ENCODE measurements around the gene ZNF782.
"Not testable (repeated sequence)": the region's sequence is repeated elsewhere in the genome, so short reads cannot be mapped to it uniquely, and the experiment has no call there.

The ZNF782 gene

DNA sequence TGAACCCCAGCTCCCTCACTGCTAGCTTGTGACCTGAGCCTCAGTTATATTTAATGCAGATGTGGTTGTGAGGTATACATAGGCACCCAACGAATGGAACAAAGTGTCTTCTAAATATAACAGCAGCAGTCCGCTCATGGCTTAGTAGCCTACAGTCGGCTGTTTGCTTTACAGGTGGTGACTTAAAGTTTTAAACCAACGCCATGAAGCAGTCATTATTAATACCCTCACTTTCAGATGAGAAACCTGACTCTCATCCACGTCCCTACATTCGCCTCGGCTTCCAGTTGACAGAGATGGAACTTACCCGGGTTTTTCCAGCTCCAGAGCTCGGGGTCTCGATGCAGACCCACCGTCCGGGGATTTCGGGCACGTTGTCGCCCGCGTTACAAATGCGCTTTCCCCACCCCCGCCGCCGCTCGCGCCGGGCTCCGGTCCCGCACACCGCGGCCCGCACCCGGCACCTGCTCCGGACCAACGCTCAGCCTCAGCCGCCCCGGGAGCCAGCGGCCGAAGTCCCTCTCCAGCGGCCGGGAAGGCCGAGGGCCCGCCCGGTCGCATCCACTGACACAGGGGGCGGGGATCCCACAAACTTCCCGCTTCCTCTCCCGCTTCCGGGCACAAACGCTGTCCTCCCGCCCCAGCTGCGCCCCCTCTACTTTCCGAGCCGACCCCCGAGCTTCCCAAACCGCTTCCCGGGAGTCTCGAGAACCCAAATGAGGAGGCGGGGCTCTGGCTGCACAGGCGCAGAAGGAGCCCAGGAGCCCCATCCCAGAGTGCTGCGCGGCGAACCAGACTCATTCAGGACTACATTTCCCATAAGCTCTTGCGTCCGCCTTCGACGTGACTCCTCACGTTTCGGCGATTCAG, at the start of gene ZNF782:
Gene ZNF782, minus strand, starts transcription at position 734 of the 870 bp plus-strand sequence. CDS start 2,553 bp downstream, outside the sequence.
- peaks cover 5% of the 10 kb centered on the region; the same call in 1 of the 2 replicates for H3K9me3 ChIP-seq (ENCODE audit: insufficient read depth, low read length)
- TF ChIP-seq YY1 (IDR thresholded peaks at IDR 0.05; ENCODE audit: insufficient read depth, insufficient read length) (no peak), SUZ12 (IDR thresholded peaks at IDR 0.05; ENCODE audit: extremely low read depth, insufficient read depth, insufficient read length) (no peak), ZNF274 (IDR thresholded peaks at IDR 0.05; ENCODE audit: low read depth, low read length) (no peak)
- peak within 1 kb of the TSS; percentile 66 for H3K4me3 ChIP-seq (ENCODE audit: insufficient read length, low read depth)
- peaks cover 6% of the 10 kb centered on the region for H3K4me1 ChIP-seq (ENCODE audit: insufficient read depth, insufficient read length)
- peaks cover 6% of the 10 kb centered on the region for H3K36me3 ChIP-seq (ENCODE audit: insufficient read depth, insufficient read length, low read length)
- peak; percentile 96 for DNase-seq (ENCODE audit: low read depth, low spot score)
- peak within 1 kb of the TSS; percentile 79 for H3K9ac ChIP-seq (ENCODE audit: insufficient read length, low read depth)
- H3K27me3 ChIP-seq (ENCODE audit: insufficient read depth, insufficient read length) = no peaks in the 10 kb centered on the region

DNA sequence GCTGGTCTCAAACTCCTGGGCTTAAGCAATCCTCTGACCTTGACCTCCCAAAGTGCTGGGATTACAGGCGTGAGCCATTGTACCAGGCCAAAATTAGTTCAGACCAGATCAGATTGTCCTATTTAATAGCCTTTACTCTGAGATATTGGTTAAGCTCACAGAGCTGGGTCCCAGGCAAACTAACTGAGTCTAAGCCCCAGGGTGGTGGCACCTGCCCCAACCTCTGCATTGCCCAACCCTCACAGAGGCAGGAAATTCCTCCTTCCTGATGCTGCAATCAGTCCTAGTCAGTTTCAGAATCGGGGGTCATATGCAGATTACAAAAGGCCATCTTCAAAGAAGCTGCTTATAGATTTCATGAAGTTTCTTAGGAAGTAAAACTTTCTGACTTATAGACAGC, 45.7 kb upstream of the ZNF782 start:
- not testable (repeated sequence) for DNase-seq (ENCODE audit: low read depth, low spot score); H3K9ac ChIP-seq (ENCODE audit: insufficient read length, low read depth)

DNA sequence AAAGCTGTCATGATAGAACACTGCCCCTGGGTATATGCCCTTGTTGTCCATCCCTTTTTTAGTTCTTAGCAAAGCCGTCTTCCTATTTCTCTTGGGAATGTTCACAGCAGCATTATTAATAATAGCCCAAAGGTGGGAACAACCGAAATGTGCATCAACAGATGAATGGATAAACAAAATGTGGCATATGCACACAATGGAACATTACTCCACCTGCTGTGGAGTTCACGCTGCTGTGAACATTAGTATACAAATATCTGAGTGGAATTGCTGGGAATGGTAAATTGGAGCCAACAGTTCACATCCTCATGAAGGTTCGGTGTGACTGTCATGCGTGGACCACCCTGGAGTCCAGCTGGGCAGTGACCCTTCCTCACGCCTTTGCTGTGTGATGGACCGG, 37.8 kb upstream of the ZNF782 start:
- Histone ChIP-seq H3K9me3 (ENCODE audit: insufficient read depth, low read length) (no peaks in the 10 kb centered on the region), H3K36me3 (ENCODE audit: insufficient read depth, insufficient read length, low read length) (peaks cover 43% of the 10 kb centered on the region), H3K9ac (ENCODE audit: insufficient read length, low read depth) (no peak overlapping the region), H3K27me3 (ENCODE audit: insufficient read depth, insufficient read length) (no peaks in the 10 kb centered on the region), H3K4me3 (ENCODE audit: insufficient read length, low read depth) (no peak overlapping the region), H3K4me1 (ENCODE audit: insufficient read depth, insufficient read length) (no peaks in the 10 kb centered on the region)
- no peak for DNase-seq (ENCODE audit: low read depth, low spot score)
- TF ChIP-seq ZNF274 (IDR thresholded peaks at IDR 0.05; ENCODE audit: low read depth, low read length) (no peak), YY1 (IDR thresholded peaks at IDR 0.05; ENCODE audit: insufficient read depth, insufficient read length) (no peak), SUZ12 (IDR thresholded peaks at IDR 0.05; ENCODE audit: extremely low read depth, insufficient read depth, insufficient read length) (no peak)

More for the DNA sequence above, 45.7 kb upstream of the ZNF782 start:
- not testable (repeated sequence) for H3K9me3 ChIP-seq (ENCODE audit: insufficient read depth, low read length); H3K4me1 ChIP-seq (ENCODE audit: insufficient read depth, insufficient read length); H3K27me3 ChIP-seq (ENCODE audit: insufficient read depth, insufficient read length); H3K4me3 ChIP-seq (ENCODE audit: insufficient read length, low read depth)
- peaks cover 20% of the 10 kb centered on the region for H3K36me3 ChIP-seq (ENCODE audit: insufficient read depth, insufficient read length, low read length)

DNA sequence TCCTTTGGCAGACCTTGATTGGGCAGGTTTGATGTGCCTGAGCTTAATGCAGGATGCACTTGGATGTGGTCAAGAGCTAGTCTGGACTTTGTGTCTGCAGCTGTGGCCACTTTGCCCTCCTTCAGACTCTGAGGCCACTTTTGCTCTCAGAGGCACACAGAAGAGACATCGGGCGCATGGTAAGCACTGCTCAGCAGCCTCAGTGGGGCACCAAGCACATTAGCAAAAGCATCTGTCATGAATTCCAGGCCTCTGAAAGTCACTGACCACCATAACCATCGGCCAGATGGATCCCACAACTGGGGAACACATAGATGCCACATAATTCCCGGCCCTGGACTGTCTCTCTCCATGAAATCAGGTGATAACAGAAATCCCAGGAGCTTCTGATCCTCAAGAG, 34.3 kb upstream of the ZNF782 start:
- Histone ChIP-seq H3K4me1 (ENCODE audit: insufficient read depth, insufficient read length) (peaks cover 3% of the 10 kb centered on the region), H3K9ac (ENCODE audit: insufficient read length, low read depth) (no peak overlapping the region), H3K4me3 (ENCODE audit: insufficient read length, low read depth) (no peak overlapping the region), H3K27me3 (ENCODE audit: insufficient read depth, insufficient read length) (no peaks in the 10 kb centered on the region), H3K9me3 (ENCODE audit: insufficient read depth, low read length) (no peaks in the 10 kb centered on the region), H3K36me3 (ENCODE audit: insufficient read depth, insufficient read length, low read length) (peaks cover 14% of the 10 kb centered on the region)
- no peak for TF ChIP-seq ZNF274 (IDR thresholded peaks at IDR 0.05; ENCODE audit: low read depth, low read length)
- no peak for TF ChIP-seq SUZ12 (IDR thresholded peaks at IDR 0.05; ENCODE audit: extremely low read depth, insufficient read depth, insufficient read length)
- TF ChIP-seq YY1 (IDR thresholded peaks at IDR 0.05; ENCODE audit: insufficient read depth, insufficient read length) = no peak
- no peak for DNase-seq (ENCODE audit: low read depth, low spot score)

DNA sequence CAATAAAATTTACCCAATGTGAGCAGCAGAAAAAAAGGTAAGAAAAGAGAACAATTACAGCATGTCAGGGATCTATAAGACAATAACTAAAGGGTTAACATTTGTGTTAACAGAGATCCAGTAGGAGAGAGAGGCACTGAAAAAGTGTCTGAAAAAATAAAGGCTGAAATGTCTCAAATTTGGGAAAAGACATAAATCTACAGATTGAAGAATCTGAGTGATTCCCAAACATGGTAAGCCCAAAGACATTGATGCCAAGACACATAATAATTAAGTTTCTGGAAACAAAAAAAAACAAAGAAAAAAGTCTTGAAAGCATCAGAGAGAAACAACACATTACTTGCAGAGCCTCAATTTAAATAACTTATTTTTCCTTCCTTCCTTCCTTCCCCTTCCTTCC, 31.1 kb upstream of the ZNF782 start:
- TF ChIP-seq ZNF274 (IDR thresholded peaks at IDR 0.05; ENCODE audit: low read depth, low read length) (no peak), SUZ12 (IDR thresholded peaks at IDR 0.05; ENCODE audit: extremely low read depth, insufficient read depth, insufficient read length) (no peak), YY1 (IDR thresholded peaks at IDR 0.05; ENCODE audit: insufficient read depth, insufficient read length) (no peak)
- no peaks in the 10 kb centered on the region for H3K9me3 ChIP-seq (ENCODE audit: insufficient read depth, low read length)

DNA sequence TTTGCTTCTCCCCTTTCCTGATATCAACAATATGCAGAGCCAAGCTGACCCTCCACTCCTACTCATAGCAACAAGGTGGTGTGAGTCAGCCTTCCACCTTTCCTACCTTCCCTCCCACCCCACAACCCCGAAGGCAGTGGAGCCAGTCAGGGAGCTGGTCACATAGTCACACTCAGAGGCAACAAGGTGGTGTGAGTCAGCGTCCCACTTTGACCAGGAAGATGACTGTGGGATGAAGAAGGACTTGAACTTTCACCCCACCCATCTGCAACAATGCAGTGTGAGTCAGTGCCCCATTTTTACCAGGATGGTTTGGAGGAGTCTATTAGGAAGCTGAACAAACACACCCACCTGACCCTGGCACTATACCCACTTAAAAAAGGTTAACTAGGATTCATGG, 30.1 kb upstream of the ZNF782 start:
- H3K27me3 ChIP-seq (ENCODE audit: insufficient read depth, insufficient read length) = peaks cover 14% of the 10 kb centered on the region
- no peak overlapping the region for H3K9ac ChIP-seq (ENCODE audit: insufficient read length, low read depth)
- DNase-seq (ENCODE audit: low read depth, low spot score) = no peak
- no peak overlapping the region for H3K4me3 ChIP-seq (ENCODE audit: insufficient read length, low read depth)
- H3K4me1 ChIP-seq (ENCODE audit: insufficient read depth, insufficient read length) = peaks cover 3% of the 10 kb centered on the region
- H3K9me3 ChIP-seq (ENCODE audit: insufficient read depth, low read length) = no peaks in the 10 kb centered on the region
- TF ChIP-seq YY1 (IDR thresholded peaks at IDR 0.05; ENCODE audit: insufficient read depth, insufficient read length) = no peak
- H3K36me3 ChIP-seq (ENCODE audit: insufficient read depth, insufficient read length, low read length) = no peaks in the 10 kb centered on the region

More for the DNA sequence above, 31.1 kb upstream of the ZNF782 start:
- H3K36me3 ChIP-seq (ENCODE audit: insufficient read depth, insufficient read length, low read length) = peaks cover 3% of the 10 kb centered on the region
- no peak overlapping the region for H3K9ac ChIP-seq (ENCODE audit: insufficient read length, low read depth)
- DNase-seq (ENCODE audit: low read depth, low spot score) = no peak
- H3K4me1 ChIP-seq (ENCODE audit: insufficient read depth, insufficient read length) = peaks cover 3% of the 10 kb centered on the region
- H3K27me3 ChIP-seq (ENCODE audit: insufficient read depth, insufficient read length) = peaks cover 9% of the 10 kb centered on the region
- H3K4me3 ChIP-seq (ENCODE audit: insufficient read length, low read depth) = no peak overlapping the region

DNA sequence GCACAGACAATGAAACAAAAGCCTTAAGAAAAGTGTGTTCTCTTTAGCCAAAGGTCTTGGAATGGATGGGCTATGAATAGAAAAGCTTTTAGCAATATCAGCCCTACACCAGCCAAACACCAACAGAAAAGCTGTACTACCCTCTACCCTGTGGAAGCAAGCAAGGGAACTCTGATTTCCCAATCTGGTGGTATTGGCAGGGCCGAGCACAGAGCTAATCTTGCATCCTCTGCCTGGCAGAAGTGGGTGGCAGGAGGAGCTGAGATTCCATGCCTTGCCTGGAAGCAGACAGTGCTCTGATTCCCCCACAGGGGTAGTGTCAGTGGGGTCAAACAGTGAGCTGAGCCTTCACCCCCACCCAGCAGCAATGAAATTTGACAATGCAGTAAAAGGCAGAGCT, 29.6 kb upstream of the ZNF782 start:
- no peaks in the 10 kb centered on the region for H3K9me3 ChIP-seq (ENCODE audit: insufficient read depth, low read length)
- H3K4me1 ChIP-seq (ENCODE audit: insufficient read depth, insufficient read length) = peaks cover 3% of the 10 kb centered on the region
- peaks cover 18% of the 10 kb centered on the region for H3K27me3 ChIP-seq (ENCODE audit: insufficient read depth, insufficient read length)
- DNase-seq (ENCODE audit: low read depth, low spot score) = no peak
- no peaks in the 10 kb centered on the region for H3K36me3 ChIP-seq (ENCODE audit: insufficient read depth, insufficient read length, low read length)
- H3K9ac ChIP-seq (ENCODE audit: insufficient read length, low read depth) = no peak overlapping the region
- TF ChIP-seq SUZ12 (IDR thresholded peaks at IDR 0.05; ENCODE audit: extremely low read depth, insufficient read depth, insufficient read length) (no peak), YY1 (IDR thresholded peaks at IDR 0.05; ENCODE audit: insufficient read depth, insufficient read length) (no peak), ZNF274 (IDR thresholded peaks at IDR 0.05; ENCODE audit: low read depth, low read length) (no peak)
- no peak overlapping the region for H3K4me3 ChIP-seq (ENCODE audit: insufficient read length, low read depth)
